ENCODE data around the gene BRD9.
"Not testable (repeated sequence)": the region's sequence is repeated elsewhere in the genome, so short reads cannot be mapped to it uniquely, and the experiment has no call there.

Gene BRD9

DNA sequence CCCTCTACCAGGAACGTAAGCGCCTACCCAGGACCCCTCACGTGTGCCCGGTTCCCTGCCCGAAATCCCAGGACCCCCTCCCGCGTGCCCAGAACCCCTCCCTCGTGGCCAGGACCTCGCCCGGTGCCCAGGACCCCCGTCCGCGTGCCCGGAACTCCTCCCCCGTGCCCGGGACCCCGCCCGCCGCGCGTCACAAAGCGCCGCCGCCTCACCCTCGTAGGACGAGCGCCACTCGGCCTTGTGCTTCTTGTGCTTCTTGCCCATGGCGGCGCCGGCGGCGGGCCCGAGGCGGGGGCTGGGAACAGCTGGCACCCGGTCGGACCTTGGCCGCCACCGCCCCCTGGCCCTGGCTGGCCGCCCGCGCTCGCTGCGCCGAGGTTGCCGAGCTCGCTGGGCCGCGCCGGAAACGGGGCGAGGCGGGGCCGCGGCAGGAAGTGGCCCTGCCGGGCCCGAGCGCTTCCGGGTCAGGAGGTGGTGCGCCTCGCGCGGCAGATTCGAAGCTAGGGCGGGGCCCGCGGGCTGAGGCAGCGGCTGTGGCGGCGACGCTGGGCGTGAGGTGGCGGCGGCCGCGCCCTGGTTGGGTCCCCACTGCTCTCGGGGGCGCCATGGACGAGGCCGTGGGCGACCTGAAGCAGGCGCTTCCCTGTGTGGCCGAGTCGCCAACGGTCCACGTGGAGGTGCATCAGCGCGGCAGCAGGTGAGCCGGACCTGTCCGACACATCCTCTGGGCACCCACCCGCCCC is at the start of gene BRD9, which contains the start of gene TRIP13:
Gene BRD9 (minus strand): TSS at position 408 of the 743 bp plus-strand sequence. CDS start 144 bp downstream, at position 264.
Gene TRIP13 (plus strand): TSS at position 491 of the 743 bp plus-strand sequence. CDS start 115 bp downstream, at position 606.
- peak; percentile 58 for DNase-seq

DNA sequence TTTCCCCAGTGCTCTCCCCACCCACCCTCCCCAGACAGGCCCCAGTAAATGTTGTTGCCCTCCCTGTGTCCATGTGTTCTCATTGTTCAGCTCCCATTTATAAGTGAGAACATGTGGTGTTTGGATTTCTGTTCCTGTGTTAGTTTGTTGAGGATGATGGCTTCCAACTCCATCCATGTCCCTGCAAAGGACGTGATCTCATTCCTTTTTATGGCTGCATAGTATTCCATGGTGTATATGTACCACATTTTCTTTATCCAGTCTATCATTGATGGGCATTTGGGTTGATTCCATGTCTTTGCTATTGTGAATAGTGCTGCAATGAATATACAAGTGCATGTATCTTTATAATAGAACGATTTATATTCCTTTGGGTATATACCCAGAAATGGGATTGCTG is 48.1 kb upstream of the BRD9 start:
- not testable (repeated sequence) for DNase-seq

- no peak for DNase-seq
These were observed 46.8 kb upstream of the BRD9 start for GRCh38 chr5:939368-939767.

DNA sequence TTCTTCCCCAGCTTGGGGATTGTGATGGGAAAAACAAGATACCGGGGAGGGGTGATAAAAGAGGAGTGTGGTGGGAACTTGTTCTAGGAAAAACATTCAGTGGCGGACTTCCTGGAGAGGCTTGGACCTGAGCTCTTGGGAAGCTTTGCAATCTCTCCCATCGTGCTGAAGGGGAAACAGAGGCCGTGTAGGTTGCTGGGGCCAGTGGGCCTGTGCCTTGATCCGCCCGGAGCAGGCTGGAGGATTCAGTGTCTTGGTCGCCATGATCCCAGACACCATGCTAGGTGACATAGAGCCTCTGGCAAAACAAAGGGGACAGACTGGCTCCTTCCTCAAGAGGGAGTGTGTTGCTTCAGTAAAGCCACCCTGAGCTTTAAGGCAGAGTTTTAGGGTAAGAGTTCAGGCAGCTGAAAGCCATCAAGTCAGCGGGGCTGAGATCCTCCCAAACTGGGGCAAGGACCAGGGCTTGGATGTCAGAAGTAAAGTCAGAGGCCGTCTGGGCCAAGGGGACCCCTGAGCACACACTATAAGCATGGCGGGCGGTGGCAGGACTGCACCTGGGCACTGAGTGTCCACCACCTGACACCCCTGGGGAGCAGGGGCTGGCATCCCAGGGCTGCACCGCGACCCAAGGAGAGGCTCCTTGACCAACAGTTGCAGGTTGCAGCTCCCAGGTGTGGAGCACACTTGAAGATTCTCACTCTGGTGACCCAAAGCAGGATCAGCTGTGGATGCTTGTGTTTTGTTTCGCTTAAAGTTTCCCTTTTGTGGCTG is 44.7 kb upstream of the BRD9 start:
- DNase-seq, result no peak

DNA sequence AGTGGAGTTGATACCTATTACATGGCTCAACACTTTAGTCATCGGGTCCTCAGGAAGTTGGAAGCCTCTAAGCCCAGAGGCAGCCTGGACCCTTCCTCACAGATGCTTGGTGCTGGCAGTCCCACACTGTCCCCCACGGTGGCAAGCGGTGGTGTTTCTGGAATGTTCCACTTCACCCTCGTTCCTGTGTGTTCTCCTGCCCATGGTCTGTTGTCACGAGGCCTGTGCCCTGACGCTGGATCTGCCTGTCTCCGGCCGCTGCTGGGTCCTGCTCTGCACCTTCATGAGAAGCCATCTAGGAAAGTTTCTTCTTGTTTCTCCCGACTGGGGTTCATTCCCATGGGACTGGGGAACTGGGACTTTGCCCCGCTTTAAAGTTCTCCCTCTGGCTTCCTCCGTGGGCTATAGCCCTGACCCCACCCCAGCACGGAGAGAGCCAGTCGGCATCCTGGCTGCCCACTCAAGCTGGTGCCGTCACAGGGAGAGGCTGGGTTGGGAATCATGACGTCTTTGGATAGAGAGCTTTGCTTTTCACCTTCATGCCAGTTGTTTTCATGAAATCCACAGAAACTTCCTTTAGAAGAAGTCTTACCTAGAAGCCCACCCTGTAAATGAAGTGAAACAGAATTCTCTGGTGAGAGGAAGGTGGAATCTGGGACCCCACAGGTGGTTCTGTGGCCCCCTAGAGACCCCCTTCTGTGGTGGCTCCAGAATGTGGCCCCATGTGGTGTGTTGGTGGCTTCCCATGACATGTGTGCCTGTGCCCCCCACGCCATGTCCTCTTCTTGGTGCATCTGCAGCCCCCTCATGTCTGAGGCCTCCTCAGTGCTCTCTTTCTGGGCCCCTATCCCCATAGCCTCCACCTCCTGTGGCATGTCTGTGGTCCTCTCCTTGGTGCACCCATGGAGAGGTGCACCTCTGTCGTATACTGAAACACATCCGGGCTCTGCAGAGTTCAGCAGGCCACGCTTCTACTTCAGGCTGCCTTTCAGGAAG is 43.8 kb upstream of the BRD9 start:
- DNase-seq, result no peak

- no peak for DNase-seq
These were observed 43.0 kb upstream of the BRD9 start for GRCh38 chr5:935510-936084.

- DNase-seq, result not testable (repeated sequence)
These were observed 41.9 kb upstream of the BRD9 start for GRCh38 chr5:934381-934967.

- DNase-seq, result not testable (repeated sequence)
These were observed 41.4 kb upstream of the BRD9 start for GRCh38 chr5:933951-934350.

GRCh38 chr5:933251-933861 is 40.8 kb upstream of the BRD9 start:
- DNase-seq, result no peak

DNA sequence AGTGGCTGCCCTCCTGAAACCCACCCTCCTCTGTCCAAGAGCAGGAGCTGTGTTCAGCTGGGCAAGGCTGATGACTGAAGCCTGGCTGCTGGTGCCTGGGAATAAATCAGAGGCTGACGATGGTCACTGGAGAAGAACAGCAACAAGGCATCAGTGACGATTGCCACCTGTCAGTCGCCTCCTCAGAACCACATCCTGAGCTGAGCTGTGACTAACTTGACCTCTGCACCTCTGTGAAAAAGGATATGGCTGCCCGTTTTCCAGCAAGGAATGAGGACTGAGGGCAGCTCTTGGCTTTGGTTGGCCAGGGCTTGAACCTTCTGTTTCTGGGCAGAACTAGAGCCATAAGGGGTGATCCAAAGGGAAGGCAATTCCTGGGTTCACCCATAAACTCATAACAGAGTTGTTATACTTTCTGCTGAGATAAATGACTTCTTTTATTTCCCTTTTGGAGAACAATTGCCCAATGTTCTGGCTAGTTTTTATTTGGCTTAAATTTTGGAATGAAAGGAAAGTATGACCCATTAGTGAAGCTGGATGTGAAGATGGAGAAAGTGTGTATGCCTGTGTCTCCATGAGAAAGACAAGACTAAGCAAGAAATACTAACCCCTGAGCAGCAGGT is 40.1 kb upstream of the BRD9 start:
- no peak for DNase-seq

DNA sequence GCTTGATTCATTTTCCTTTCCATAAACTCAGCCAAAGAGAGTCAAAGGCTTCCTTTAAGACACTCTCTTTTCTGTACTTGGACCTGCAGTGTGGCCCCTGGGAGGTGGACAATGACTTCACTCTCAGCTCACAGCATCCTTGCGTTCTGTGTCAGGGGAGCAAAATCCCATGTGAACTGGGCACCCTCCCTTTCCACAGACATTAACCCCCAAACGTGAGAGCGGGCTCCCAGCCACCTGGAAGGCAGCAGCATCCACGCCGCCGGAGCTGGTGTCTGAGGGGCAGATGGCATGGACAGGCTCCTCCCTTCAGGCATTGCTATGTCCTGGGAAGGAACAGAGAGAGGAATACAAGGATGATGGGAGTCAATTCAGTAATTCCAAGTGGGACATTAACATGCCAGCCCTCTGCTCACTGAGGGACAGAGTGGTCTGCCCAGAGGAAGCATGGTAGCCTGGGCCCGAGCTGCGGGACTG is 39.6 kb upstream of the BRD9 start:
- DNase-seq, result no peak

- no peak for DNase-seq
These were observed 39.1 kb upstream of the BRD9 start for GRCh38 chr5:931570-932145.

DNA sequence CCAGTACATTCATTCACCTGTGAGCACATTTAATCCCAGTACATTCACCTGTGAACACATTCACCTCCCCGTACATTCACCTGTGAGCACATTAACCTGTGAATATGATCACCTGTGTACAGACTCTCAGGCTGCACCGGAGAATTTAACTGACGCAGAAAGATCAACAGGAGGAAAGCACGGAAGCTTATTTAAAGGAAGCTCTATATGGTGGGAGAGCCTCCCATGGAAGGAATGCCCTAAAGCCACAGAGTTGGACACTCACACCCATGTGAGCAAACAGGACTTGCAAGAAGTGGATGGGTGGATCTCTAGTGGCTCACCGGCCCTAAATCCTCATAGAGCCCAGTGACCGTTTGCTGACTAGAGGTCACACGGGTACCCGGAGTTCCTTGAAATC is 38.3 kb upstream of the BRD9 start:
- no peak for DNase-seq

DNA sequence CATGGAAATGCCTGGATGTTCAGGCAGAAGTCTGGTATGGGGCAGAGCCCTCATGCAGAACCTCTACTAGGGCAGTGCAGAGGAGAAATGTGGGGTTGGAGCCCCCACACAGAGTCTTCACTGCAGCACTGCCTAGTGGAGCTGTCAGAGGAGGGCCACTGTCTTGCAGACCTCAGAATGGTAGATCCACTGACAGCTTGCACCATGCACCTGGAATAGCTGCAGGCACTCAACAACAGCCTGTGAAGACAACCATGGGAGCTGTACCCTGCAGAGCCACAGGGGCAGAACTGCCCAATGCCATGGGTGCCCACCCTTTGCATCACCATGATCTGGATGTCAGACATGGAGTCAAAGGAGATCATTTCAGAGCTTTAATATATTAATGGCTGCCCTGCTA is 37.0 kb upstream of the BRD9 start:
- DNase-seq, result no peak

GRCh38 chr5:929182-929581 is 36.6 kb upstream of the BRD9 start:
- not testable (repeated sequence) for DNase-seq

DNA sequence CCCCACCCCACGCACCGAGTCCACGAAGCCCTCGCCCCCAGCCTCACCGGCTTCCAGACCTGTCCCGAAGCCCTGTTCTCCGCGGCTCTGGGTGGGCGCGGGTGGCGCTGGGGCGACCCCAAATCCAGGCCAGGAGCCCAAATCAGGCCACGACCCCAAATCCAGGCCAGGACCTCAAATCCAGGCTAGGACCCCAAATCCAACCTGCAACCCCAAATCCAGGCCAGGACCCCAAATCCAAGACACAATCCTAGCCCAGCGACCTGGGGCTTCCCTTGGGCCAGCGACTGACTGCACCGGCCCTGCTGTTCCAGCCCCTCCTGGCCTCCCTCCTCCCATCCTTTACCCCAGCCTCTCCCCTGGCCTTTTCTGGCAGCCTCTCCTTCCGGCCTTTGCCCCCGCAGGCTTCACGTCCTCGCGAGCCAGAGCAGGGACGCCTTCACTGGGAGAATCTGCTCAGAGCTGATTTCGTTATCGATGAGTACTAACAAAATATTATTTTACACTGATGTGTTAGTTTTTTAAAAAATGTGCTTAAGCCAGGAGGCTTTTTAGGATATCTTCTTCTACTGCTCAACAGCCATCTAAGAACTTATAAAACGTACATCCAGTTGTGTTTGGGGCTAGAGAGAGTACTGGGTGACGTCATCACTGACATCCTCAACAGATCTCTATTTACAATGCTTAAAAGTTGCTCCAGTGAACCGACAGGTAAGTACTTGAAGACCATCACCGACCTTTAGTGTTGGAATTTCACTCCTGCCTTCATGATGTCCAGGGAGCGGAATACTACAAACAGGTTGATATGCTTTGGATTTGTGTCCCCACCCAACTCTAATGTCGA is 34.8 kb upstream of the BRD9 start:
- DNase-seq, result no peak

- DNase-seq, result peak; percentile 35
These were observed 34.0 kb upstream of the BRD9 start for GRCh38 chr5:926417-927171.

DNA sequence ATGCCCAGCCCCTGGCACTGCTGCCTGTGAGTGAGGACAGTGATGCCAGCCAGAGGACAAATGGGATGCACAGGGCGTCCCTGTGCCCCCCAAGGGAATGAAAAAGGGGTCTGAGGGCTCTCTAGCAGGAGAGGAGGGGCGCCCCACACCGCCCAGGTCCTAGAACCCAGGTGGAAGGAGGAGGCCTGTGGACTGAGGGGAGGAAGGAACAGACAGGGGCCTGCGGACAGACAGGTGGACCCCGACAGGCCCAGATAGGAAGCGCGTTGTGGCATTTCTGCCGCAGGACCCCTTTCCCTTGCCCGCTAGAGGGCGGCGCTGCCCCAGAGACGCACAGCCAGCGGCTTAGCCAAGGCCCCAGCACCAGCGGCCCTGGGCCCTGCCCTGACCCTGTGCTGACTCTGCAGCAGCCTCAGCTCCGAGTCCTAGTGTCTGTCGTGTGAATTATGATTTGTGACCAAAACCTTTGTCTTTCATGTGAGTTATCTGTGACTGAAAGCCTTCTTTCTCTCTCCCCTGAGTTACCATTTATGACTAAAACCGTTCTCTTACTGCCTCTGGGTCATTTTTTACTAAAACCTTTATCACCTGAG is 30.8 kb upstream of the BRD9 start:
- peak; percentile 54 for DNase-seq

Measured in DMS153 (cell line).